Measurements from ENCODE around the gene LEKR1.
A peak's percentile ranks its signal among the peaks of the same experiment; 100 is the strongest.

LEKR1 gene

DNA sequence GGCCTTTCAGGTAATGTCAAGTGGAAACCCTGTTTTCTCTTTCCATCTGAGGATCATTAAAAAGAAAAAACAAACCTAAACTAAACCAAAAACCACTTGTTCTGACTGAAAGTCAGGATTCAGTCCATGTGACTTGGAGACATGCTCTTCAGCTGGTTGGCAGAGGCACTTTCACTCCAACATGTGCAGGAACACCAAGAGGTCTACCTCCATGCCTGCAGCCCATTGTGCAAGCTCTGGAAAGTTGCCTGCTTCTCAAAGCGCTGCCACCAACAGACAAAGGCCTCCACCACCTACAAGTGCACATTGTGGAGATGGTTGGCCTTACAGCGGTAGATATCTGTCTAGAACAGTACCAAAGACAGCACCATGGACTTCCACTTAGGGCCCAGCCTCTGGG lies 161.8 kb downstream of the LEKR1 start:
- DNase-seq: no peak

GRCh38 chr3:156997351-156997750 lies 171.2 kb downstream of the LEKR1 start:
- no peak for DNase-seq

- DNase-seq: no peak
Observed at GRCh38 chr3:157001221-157001957, 175.2 kb downstream of the LEKR1 start.

- DNase-seq: no peak
Observed at GRCh38 chr3:157021679-157022078, 195.5 kb downstream of the LEKR1 start.

DNA sequence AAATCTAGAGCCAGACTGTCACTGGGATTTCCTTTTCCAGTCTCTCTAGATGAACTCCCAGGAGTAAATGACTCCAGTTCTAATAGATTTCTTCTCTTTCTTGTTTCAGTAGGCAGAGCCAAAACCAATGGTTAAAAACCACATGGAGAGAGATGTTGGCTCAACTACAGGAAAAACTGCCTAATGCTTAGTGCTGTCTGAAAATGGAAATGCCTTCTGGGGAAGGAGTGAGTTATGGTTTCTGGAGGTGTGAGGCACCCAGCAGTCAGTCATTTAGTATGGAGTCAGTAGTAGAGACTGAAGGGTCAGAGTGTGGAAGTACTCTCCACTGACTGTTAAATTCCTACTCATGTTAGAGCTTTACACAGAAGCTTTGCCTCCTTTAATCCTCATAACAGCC lies 197.1 kb downstream of the LEKR1 start:
- no peak for DNase-seq

DNA sequence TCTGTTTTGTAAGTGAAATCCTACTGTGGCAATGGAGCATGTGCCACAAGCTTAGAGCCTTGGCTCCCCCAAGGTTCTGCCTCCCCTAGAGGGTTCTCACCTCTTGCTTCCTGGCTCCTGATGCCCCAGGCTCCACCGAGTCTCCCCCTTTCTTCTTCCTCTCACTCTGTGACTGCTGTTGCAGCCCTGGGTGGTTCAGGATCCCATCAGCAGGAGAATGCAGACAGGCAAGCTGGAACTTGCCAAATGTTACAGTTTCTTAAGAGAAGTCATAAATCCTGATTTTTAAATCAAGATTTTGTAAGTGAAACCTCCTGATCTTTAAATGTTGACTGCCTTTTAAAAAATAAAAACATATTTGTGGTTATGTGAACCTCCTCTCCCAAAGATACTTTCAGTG lies 199.9 kb downstream of the LEKR1 start:
- no peak for DNase-seq

GRCh38 chr3:157027861-157028745 lies 201.9 kb downstream of the LEKR1 start:
- no peak for DNase-seq

DNA sequence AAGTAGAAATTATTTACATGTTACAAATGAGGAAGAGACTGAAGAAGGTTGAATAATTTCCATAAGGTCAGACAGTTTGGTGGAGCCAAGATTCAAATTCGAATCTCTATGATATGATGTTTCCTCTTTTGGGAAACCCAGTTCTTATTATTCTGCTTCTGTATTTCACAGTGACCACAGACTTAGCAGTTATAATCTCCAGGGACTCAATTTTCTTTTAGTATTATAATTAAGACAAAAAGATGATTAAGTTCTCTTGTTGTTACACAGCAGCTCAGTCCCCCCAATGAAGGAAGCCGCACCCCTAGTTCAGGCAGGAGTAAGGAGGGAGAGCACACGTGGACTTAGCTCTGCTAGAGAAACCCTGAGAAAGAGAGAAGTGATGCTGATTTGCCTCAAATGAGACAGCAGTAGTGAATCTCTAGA lies 203.2 kb downstream of the LEKR1 start:
- DNase-seq: peak in 1 of 2 donors; percentile 52

- no peak for DNase-seq
Observed at GRCh38 chr3:157030712-157031111, 204.6 kb downstream of the LEKR1 start.

DNA sequence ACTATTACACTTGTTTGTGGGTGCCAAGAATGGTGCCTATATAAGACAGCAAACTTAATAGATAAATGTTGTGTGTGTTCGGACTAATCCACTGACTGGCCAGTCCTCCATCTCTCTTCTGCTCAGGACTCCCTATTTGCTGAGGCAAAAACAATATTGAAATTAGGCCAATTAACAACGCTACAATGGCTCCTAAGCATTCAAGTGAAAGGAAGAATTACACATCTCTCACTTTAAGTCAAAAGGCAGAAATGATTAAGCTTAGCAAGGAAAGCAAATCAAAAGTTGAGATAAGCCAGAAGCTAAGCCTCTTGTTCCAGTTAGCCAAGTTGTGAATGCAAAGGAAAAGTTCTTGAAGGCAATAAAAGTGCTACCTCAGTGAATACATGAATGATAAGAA lies 206.8 kb downstream of the LEKR1 start:
- no peak for DNase-seq

GRCh38 chr3:157040456-157040855 lies 214.3 kb downstream of the LEKR1 start:
- no peak for DNase-seq

DNA sequence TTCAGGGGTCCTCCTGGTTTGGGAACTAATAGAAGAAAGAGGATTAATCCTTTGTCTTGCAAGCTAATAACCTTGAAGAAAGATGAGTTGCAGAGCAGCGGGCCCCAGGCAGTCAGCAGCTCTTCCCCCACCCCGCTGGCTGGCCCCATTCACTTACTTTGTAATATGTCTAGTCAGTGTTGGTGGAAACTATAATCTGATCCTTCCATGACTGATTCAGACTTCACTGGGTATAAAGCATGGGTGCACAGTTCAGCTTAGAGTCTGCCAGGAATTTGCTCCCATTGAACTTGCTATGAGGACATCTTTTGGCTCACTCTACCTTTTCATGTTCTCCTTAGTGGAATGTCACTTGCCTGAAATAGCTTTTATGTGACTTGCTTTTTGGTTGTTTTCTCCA lies 216.1 kb downstream of the LEKR1 start:
- DNase-seq: no peak

DNA sequence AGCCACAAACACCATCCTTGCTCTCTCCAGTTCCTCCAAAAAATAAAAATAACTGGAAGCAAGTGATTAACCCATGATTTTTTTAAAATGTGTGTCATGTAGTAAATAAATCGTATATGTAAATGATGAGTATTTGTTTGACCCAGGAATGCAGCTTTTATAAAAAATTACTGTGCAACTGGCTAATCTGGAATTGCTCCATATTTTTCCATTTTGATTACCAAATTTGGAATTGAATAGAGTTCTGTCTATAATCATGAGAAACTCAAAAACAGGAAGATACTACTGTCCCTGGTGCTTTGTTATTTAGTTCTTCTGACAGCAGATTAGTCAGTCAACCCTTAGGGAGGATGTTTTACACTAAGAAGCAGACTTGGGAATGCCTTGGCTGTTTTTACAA lies 217.6 kb downstream of the LEKR1 start:
- no peak for DNase-seq

DNA sequence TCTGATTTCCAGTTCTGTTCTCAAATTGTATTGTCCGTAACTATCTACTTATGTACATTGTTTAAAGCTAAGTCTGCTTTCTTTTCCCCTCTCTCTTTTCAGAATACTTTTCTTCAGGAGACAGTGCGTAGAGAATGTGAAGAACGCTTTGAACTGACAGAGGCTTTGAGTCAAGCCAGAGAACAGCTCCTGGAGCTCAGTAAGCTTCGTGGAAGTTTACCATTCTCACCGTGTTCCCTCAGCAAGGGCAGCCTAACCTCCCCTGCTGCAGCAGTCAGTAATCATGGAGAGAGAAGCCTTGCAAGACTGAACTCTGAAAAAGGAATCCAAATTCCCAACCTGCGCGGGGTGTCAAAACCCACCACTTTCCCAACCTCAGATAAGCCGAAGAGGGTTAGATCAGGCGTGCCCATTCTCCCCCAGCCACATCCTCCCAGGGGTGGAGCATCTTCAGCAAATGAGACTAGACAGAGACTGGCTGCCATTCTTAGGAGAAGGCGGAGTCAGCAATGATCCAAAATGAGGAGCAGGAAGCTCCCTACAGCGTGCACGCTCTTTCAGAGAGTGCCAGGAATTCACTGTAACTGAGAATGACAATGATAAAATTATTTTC lies 219.2 kb downstream of the LEKR1 start:
- DNase-seq: no peak

- DNase-seq: no peak
Observed at GRCh38 chr3:157046520-157046919, 220.4 kb downstream of the LEKR1 start.

DNA sequence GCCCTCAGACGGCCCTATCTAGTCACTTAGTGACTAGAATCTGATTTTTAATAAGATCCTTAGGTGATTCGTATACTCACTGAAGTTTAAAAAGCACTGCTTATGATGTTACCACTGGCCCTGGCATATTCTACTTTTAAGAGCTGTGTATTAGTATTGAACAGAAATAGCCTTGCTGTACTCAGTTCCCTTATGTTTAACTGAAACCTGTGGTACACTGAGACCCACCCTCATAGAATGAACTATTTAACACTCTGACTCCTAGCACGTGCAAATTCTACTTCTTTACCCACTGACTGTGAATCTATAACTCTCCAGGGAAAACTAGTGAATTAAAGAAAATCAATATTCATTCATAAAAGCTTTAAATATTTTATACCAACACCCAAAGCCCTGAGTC lies 224.9 kb downstream of the LEKR1 start:
- no peak for DNase-seq

- no peak for DNase-seq
Observed at GRCh38 chr3:157051591-157051990, 225.4 kb downstream of the LEKR1 start.

- no peak for DNase-seq
Observed at GRCh38 chr3:157056035-157056434, 229.9 kb downstream of the LEKR1 start.

GRCh38 chr3:157058392-157059071 lies 232.4 kb downstream of the LEKR1 start:
- no peak for DNase-seq

DNA sequence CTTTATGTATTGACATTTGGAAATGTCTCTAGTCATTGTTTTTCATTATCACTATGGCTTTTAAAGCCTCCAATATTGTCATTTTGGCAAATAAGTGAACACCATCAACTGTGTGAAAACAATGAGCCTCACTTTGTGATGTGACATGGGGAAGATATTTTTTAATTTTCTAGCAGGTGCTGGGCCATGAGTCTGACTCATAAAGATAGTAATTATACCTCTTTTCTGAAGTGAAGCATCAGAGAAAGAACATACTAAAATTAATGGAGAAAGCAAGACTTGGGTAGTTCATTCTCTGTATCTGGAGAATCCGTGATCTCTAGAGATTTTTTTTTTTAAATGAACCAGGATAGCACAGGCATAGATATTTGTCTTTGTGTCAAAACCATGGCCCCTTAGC lies 233.0 kb downstream of the LEKR1 start:
- no peak for DNase-seq

DNA sequence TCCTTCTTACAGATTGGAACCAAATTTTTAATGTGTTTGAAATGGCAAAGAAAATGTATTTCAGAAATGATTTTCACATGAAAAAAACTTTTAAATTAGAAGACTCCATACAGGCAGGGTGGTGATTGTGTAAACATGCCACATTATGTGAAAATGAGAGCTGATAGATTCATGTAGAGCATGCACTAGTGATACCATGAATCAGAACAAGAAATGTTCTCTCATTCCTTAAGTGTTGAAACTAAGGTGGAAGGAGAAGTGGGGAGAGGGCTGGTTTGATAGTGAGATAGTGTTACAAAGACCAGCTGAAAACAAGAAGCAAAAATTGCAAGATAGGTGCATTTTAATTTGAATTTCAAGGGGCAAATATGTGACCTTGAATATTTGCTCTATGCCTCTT lies 233.5 kb downstream of the LEKR1 start:
- DNase-seq: no peak

GRCh38 chr3:157061265-157061664 lies 235.1 kb downstream of the LEKR1 start:
- DNase-seq: no peak

DNA sequence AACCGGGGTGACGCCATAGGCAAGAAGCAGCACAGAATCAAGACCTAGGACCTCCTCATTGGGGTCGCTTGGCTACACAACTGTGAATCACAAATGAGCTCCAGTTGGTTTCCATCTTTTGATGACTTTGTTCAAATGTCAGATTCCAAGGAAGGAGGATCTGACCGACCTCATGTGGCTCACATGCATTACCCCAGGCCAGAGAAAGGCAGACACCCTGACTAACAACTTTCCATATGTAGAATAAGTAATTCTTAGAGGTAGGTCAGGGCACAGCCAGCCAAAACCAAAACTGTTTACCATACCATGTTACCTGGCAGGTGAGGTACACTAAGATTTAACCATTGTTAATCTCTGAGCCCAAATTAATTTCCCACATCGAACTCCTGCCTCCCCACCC lies 237.3 kb downstream of the LEKR1 start:
- DNase-seq: no peak
